GM12801 (cell line): ENCODE data around the gene ARSB.

ENCODE experiments used
- TF ChIP-seq, protein P1 (sequence below): IDR thresholded peaks from one replicate; pipeline ENCODE4 v1.5.1; 2011; ENCODE audit warnings: control low read depth; ENCODE audit not compliant: insufficient read length; ENCODE audit errors: extremely low read depth

Gene ARSB

DNA sequence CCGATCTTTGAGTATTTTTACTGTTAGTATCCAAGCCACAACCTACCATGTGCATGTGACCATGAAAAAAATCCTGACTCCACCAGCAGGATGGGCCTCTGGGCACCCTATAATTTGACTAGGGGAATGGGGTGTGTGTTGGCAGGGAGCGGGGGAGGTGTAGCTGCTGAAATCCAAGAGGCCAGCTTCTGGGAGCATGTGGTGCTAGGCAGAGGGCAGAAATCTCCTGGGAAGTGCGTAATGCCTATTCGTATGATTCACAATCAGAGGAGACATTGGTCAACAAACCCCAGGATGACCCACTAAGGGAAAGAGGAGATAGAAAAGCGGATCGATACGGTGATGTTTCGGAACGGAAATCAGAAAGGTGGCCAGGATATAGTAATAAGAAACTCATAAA, 149.9 kb downstream of the ARSB start:
- TF ChIP-seq, protein P1, sequence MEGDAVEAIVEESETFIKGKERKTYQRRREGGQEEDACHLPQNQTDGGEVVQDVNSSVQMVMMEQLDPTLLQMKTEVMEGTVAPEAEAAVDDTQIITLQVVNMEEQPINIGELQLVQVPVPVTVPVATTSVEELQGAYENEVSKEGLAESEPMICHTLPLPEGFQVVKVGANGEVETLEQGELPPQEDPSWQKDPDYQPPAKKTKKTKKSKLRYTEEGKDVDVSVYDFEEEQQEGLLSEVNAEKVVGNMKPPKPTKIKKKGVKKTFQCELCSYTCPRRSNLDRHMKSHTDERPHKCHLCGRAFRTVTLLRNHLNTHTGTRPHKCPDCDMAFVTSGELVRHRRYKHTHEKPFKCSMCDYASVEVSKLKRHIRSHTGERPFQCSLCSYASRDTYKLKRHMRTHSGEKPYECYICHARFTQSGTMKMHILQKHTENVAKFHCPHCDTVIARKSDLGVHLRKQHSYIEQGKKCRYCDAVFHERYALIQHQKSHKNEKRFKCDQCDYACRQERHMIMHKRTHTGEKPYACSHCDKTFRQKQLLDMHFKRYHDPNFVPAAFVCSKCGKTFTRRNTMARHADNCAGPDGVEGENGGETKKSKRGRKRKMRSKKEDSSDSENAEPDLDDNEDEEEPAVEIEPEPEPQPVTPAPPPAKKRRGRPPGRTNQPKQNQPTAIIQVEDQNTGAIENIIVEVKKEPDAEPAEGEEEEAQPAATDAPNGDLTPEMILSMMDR, result no peak

DNA sequence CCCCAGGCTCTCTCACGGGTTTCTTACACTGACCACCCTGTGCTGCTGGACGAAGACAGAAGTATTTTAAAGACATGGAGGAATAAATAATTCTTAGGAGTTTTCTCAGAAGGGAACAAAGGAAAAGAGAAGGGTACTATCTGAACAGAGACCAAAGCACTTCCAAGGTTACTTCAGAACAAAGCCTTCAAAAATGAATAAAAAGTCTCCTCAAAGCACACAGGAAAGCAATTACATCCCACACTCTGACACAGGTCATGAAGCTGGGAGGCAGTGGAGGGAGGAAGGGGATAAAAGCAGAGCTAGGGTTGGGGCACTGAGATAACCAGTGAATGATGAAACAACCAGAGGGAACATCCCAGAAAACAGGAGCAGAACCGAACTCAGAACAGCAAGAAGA, 151.8 kb downstream of the ARSB start:
- TF ChIP-seq, protein P1, result no peak

DNA sequence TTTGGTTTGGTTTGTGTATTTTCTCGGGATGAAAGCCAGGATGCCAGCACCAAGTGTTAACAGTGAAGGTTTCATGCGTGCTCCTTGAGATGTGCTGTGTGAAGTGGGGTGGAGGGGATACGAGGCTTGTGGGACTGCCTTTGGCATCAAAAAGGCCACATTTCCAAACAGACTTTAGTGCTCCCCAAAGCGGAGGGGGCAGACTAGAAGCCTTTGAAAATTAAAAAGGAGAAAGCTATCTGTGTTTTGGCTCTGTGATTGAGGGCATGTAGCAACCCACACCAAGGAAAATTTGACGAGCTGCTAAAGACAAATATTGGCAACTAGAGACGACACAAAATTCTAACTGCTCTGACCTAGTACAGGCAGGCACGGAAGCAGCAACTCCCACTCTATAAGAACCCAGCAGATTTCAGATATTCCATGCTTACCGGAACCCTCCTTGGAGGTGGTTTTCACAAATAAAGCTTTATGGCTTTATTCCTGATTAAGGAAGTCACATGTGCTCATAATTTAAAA, 154.5 kb downstream of the ARSB start:
- TF ChIP-seq, protein P1, result no peak

DNA sequence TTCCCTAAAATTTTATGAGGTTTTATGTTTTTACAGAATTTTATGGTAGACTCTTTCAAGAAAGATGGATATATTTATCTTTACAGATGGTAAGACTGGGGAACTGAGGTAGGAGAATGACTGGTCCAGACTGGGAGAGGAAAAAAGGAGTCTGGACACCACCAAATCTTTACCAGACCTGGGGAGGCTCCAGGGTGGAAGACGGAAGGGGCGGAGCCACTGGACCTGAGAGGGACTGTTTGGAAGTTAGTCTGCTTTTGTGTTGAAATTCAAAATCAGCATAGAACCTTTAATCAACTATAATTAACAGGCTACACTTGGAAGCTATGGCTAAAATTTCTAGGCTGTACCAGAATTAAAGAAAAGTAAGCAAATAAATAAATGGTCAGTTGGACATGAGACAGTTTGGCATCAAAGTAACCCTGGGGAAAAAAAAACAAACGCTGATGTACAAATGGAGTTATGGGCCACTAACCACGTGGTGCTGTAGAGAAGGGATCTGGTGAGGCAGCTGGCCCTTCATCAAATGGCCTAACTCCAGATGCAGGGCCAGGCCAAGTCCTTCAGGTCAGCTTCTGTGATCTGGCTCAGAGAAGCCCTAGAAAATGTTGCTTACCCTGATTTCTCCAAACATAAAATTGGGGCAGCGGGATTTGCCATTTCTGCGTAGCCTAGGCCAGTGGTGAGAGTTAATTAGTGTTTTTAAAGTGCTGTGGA, 155.1 kb downstream of the ARSB start:
- TF ChIP-seq, protein P1, result no peak

DNA sequence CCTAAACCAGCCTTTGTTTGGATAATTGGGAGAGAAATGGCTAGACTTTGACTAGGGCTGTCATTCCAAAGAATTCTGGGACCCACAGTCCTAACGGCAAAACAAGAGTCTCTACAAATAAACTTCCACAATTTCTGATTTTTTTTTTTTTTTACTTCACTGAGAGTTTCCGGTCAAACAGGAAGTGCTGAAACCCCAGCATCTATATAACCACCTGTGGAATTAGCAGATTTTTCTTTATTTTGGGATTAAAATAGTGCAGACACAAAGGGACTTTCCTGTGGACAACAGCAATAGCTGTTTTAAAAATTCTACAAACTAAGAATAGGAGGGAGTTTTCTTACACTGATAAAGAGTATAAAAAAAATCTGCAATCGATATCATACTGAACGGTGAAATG, 157.4 kb downstream of the ARSB start:
- TF ChIP-seq, protein P1, result no peak

DNA sequence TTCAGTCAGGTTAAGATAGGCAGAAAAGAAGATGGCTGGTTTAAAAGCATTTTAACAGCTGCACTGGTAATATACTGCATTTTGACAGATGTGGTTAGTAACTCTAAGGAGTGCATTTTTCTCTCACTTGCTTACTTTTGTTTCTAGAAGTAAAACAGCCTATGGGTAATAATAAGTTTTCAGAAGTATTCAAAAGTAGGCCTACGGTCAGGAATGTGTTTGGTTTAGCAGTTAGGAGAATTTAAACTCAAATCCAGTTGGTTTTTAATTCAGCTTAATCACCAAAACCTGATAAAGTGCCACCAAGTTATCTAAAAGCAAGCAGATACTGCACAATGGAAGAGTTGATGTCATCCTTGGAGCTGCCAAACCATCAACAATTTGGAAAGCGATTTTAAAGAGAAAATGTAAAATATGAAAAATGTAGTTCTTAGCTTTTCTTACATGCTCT, 160.3 kb downstream of the ARSB start:
- TF ChIP-seq, protein P1, result no peak

DNA sequence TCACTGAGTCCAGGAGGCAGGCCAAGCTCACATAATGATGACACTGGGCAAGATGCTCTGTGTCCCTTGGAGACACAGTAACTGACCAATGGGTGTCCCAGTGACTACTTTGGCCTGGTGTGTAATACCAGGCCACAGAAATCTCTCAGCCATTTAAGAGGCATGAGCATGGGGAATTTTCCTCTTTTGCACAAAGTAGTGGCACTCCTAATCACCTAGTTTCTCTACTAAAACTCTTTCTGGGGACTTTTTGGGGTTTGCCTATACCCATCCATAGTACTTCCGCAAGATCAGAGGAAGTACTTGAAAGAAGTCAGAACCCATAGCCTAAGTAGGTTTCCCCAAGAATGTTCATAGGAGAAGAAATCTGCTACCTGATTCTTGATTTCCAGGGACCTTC, 161.9 kb downstream of the ARSB start:
- TF ChIP-seq, protein P1, result no peak
